ENCODE data around the gene PCSK1. TPM values are rescaled to one million over a fixed set of nuclear protein-coding genes. Genes with fewer than 3 reads are reported as not detected.

Gene PCSK1
- 1 to 10 TPM; 1.5 to 4.4 (median 3.7) TPM for total RNA-seq
- long read RNA-seq, donor 1, result 0 reads
- long read RNA-seq, donor 2, full-length matches to known transcripts, result 1 of 1 reads
- long read RNA-seq, donor 2, partial matches to known transcripts, result 0 of 1 reads
- long read RNA-seq, donor 2, other reads (novel, unspliced or antisense), result 0 of 1 reads

- ATAC-seq (no peak), DNase-seq (no peak)
- H3K9me3 ChIP-seq, result no peaks in the 10 kb centered on the region
- H3K4me3 ChIP-seq, result no peak within 1 kb of the TSS
- intact Hi-C loops (cut with DNase I, micrococcal nuclease), result no loop called here
- H3K36me3 ChIP-seq (ENCODE audit: low read depth), result no peaks in the 10 kb centered on the region
- TF ChIP-seq, protein P1, sequence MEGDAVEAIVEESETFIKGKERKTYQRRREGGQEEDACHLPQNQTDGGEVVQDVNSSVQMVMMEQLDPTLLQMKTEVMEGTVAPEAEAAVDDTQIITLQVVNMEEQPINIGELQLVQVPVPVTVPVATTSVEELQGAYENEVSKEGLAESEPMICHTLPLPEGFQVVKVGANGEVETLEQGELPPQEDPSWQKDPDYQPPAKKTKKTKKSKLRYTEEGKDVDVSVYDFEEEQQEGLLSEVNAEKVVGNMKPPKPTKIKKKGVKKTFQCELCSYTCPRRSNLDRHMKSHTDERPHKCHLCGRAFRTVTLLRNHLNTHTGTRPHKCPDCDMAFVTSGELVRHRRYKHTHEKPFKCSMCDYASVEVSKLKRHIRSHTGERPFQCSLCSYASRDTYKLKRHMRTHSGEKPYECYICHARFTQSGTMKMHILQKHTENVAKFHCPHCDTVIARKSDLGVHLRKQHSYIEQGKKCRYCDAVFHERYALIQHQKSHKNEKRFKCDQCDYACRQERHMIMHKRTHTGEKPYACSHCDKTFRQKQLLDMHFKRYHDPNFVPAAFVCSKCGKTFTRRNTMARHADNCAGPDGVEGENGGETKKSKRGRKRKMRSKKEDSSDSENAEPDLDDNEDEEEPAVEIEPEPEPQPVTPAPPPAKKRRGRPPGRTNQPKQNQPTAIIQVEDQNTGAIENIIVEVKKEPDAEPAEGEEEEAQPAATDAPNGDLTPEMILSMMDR (IDR thresholded peaks at IDR 0.05), result no peak
- H3K4me1 ChIP-seq (ENCODE audit: low read depth), result peaks cover 4% of the 10 kb centered on the region
Observed at GRCh38 chr5:96433066-96433447, at the start of gene PCSK1. Gene PCSK1 (minus strand): TSS chr5:96433248. CDS start chr5:96433042, 206 bp downstream.

GRCh38 chr5:96481867-96482266 is 48.8 kb upstream of the PCSK1 start:
- intact Hi-C loops (cut with DNase I, micrococcal nuclease), result no loop called here
- DNase-seq, result no peak
- no peak for ATAC-seq

DNA sequence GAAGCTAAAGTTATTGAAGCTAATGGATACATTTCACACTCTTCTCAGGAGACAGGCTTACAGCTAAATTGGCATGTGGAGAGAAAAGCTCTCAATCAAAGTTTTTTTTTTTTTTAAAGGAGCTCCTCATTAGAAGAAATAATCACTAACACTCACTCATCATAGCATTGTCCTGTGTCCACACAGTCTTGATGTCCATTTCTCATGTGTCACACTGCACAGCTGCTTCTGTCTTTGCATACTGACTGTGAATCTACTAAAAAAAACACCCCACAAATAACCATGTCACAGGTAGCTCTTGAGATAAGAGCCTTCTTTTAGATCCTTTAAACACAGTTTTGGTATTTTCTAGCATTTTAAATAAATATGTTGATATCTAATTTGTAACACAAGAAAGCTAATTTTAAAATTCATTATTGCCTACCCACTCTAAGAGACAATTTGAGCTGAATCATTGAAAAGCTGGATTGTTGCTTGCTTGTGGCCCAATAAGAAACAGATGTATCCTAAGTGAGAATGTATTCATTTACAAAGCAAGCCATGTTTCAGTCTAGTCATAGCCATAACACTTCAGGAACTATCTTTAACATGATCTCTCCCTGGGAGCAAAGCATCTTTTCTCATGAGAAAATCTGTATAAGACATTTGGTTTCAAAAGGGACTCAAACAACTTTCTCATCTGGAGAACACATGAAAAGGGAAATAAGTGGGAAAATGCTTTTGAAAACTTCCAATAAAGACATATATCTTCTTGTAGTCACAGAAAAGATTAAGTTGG is 48.1 kb upstream of the PCSK1 start:
- intact Hi-C loops (cut with DNase I, micrococcal nuclease), result no loop called here
- TF ChIP-seq, protein P1 (IDR thresholded peaks at IDR 0.05), result no peak
- no peak for DNase-seq
- Histone ChIP-seq H3K4me1 (ENCODE audit: low read depth) (no peaks in the 10 kb centered on the region), H3K9me3 (no peaks in the 10 kb centered on the region), H3K4me3 (no peak overlapping the region), H3K36me3 (ENCODE audit: low read depth) (no peaks in the 10 kb centered on the region)
- ATAC-seq, result no peak

More at GRCh38 chr5:96481867-96482266, 48.8 kb upstream of the PCSK1 start:
- Histone ChIP-seq H3K4me3 (no peak overlapping the region), H3K36me3 (ENCODE audit: low read depth) (no peaks in the 10 kb centered on the region), H3K4me1 (ENCODE audit: low read depth) (no peaks in the 10 kb centered on the region), H3K9me3 (no peaks in the 10 kb centered on the region)
- TF ChIP-seq, protein P1 (IDR thresholded peaks at IDR 0.05), result no peak

- no peaks in the 10 kb centered on the region for H3K36me3 ChIP-seq (ENCODE audit: low read depth)
- H3K4me1 ChIP-seq (ENCODE audit: low read depth), result no peaks in the 10 kb centered on the region
- no peak overlapping the region for H3K4me3 ChIP-seq
- ATAC-seq (no peak), DNase-seq (no peak)
- no peaks in the 10 kb centered on the region for H3K9me3 ChIP-seq
- TF ChIP-seq, protein P1 (IDR thresholded peaks at IDR 0.05), result no peak
- intact Hi-C loops (cut with DNase I, micrococcal nuclease), result no loop called here
Observed at GRCh38 chr5:96478983-96479382, 45.9 kb upstream of the PCSK1 start.

- Histone ChIP-seq H3K4me3 (no peak overlapping the region), H3K4me1 (ENCODE audit: low read depth) (no peaks in the 10 kb centered on the region), H3K36me3 (ENCODE audit: low read depth) (no peaks in the 10 kb centered on the region), H3K9me3 (no peaks in the 10 kb centered on the region)
- TF ChIP-seq, protein P1 (IDR thresholded peaks at IDR 0.05), result no peak
- ATAC-seq, result no peak
- intact Hi-C loops (cut with DNase I, micrococcal nuclease), result no loop called here
- DNase-seq, result no peak
Observed at GRCh38 chr5:96476654-96477053, 43.6 kb upstream of the PCSK1 start.
